Neural progenitor cell (in vitro differentiated cells): ENCODE data around the gene PRRT4. TPM values are rescaled to one million over a fixed set of nuclear protein-coding genes. Genes with fewer than 3 reads are reported as not detected.

Experiments
- DNase-seq: peaks from one replicate; pipeline ENCODE4 v3.0.0-alpha.2; 2016; ENCODE audit warnings: low spot score
- H2AFZ ChIP-seq: fragments of 200-600 bp; sonication (generic); replicated peaks from 2 replicates; pipeline ENCODE4 v1.6.1; 2016; ENCODE audit warnings: antibody characterized with exemption
- H3F3A ChIP-seq: fragments of 200-600 bp; sonication (generic); 2 replicates; pipeline ENCODE4 v1.6.1; 2016; ENCODE audit warnings: antibody characterized with exemption, low read depth
- H3K27ac ChIP-seq: fragments of 200-600 bp; sonication (generic); 2 replicates; pipeline ENCODE4 v1.5.1; 2016; ENCODE audit warnings: mild to moderate bottlenecking
- H3K27me3 ChIP-seq: fragments of 200-600 bp; sonication (generic); 2 replicates; pipeline ENCODE4 v1.6.1; 2016; ENCODE audit warnings: mild to moderate bottlenecking, moderate library complexity
- H3K36me3 ChIP-seq: fragments of 200-600 bp; sonication (generic); 2 replicates; pipeline ENCODE4 v1.5.1; 2016
- H3K4me1 ChIP-seq: fragments of 200-600 bp; sonication (generic); 2 replicates; pipeline ENCODE4 v1.6.1; 2016; ENCODE audit warnings: mixed run types
- H3K4me2 ChIP-seq: fragments of 200-600 bp; sonication (generic); 2 replicates; pipeline ENCODE4 v1.6.1; 2016
- H3K4me3 ChIP-seq: fragments of 200-600 bp; sonication (generic); 2 replicates; pipeline ENCODE4 v1.5.1; 2016
- H3K79me2 ChIP-seq: fragments of 200-600 bp; sonication (generic); 2 replicates; pipeline ENCODE4 v1.6.1; 2016; ENCODE audit warnings: low read depth
- H3K9ac ChIP-seq: fragments of 200-600 bp; sonication (generic); 2 replicates; pipeline ENCODE4 v1.6.1; 2016
- H3K9me3 ChIP-seq: fragments of 200-600 bp; sonication (generic); 2 replicates; pipeline ENCODE4 v1.5.1; 2016; ENCODE audit warnings: low read depth
- H4K20me1 ChIP-seq: fragments of 200-600 bp; sonication (generic); 2 replicates; pipeline ENCODE4 v1.6.1; 2016; ENCODE audit warnings: low read depth
- H3K27ac Mint-ChIP-seq: 3 replicates; pipeline ENCODE4 v1.8.0; 2021; ENCODE audit warnings: mixed read lengths
- H3K27me3 Mint-ChIP-seq: 2 replicates; pipeline ENCODE4 v1.8.0; 2022; ENCODE audit warnings: low read depth, mild to moderate bottlenecking, inconsistent platforms, moderate library complexity, mixed read lengths; ENCODE audit not compliant: insufficient read depth
- H3K36me3 Mint-ChIP-seq: 3 replicates; pipeline ENCODE4 v1.8.0; 2021; ENCODE audit warnings: mixed read lengths
- H3K4me1 Mint-ChIP-seq: 3 replicates; pipeline ENCODE4 v1.8.0; 2021; ENCODE audit warnings: mixed read lengths
- H3K4me3 Mint-ChIP-seq: 3 replicates; pipeline ENCODE4 v1.8.0; 2021; ENCODE audit warnings: mild to moderate bottlenecking, moderate library complexity, mixed read lengths
- H3K9me3 Mint-ChIP-seq: 3 replicates; pipeline ENCODE4 v1.8.0; 2020; ENCODE audit warnings: mixed read lengths
- CTCF ChIP-seq: fragments of 200-600 bp; sonication (generic); IDR thresholded peaks from 2 replicates; pipeline ENCODE4 v1.5.1; 2017; ENCODE audit warnings: antibody characterized with exemption, mild to moderate bottlenecking
- EZH2 ChIP-seq: fragments of 200-600 bp; sonication (generic); IDR thresholded peaks from 2 replicates; pipeline ENCODE4 v1.6.1; 2017; ENCODE audit warnings: antibody characterized with exemption, mild to moderate bottlenecking, moderate library complexity
- EZH2phosphoT487 ChIP-seq: fragments of 200-600 bp; sonication (generic); IDR thresholded peaks from 2 replicates; pipeline ENCODE4 v1.6.1; 2017; ENCODE audit warnings: antibody characterized with exemption
- total RNA-seq: library from RNA; depleted of rRNA; stranded (reverse); fragments of >200 nt; gene quantifications from 2 replicates; pipeline ENCODE4 v1.2.3, GENCODE V29; 2015; ENCODE audit warnings: low replicate concordance

The PRRT4 gene
- total RNA-seq, 1 donor from 2014 or later, result not detected

GRCh38 chr7:128381161-128381821 lies 19.8 kb upstream of the PRRT4 start:
- no peaks in the 10 kb centered on the region for H3K79me2 ChIP-seq
- peaks cover 21% of the 10 kb centered on the region for H3K4me1 ChIP-seq
- H3K4me3 ChIP-seq, result no peak overlapping the region
- no peaks in the 10 kb centered on the region for H3K27me3 ChIP-seq
- no peak overlapping the region for H3K27ac ChIP-seq
- no peaks in the 10 kb centered on the region for H4K20me1 ChIP-seq
- Mint-ChIP-seq H3K4me1 (peaks cover 41% of the 10 kb centered on the region), H3K36me3 (no peaks in the 10 kb centered on the region), H3K4me3 (peak overlapping the region; percentile 24), H3K9me3 (no peaks in the 10 kb centered on the region), H3K27me3 (peaks cover 8% of the 10 kb centered on the region), H3K27ac (peak overlapping the region; percentile 25)
- H3K9ac ChIP-seq, result no peak overlapping the region
- no peaks in the 10 kb centered on the region for H3K9me3 ChIP-seq
- H3K36me3 ChIP-seq, result no peaks in the 10 kb centered on the region
- H3F3A ChIP-seq, result peaks cover 3% of the 10 kb centered on the region
- TF ChIP-seq CTCF (peak; percentile 87), EZH2 (no peak), EZH2phosphoT487 (no peak)
- H2AFZ ChIP-seq, result no peak overlapping the region
- peak; percentile 80 for DNase-seq
- no peak overlapping the region for H3K4me2 ChIP-seq

GRCh38 chr7:128380483-128381106 lies 19.1 kb upstream of the PRRT4 start:
- Mint-ChIP-seq H3K9me3 (no peaks in the 10 kb centered on the region), H3K27ac (no peak overlapping the region), H3K36me3 (no peaks in the 10 kb centered on the region), H3K4me3 (no peak overlapping the region), H3K27me3 (peaks cover 8% of the 10 kb centered on the region), H3K4me1 (peaks cover 37% of the 10 kb centered on the region)
- H3K4me1 ChIP-seq, result peaks cover 21% of the 10 kb centered on the region
- no peak overlapping the region for H3K9ac ChIP-seq
- H3K27ac ChIP-seq, result no peak overlapping the region
- no peaks in the 10 kb centered on the region for H3K9me3 ChIP-seq
- no peaks in the 10 kb centered on the region for H3K36me3 ChIP-seq
- H3K27me3 ChIP-seq, result no peaks in the 10 kb centered on the region
- peak overlapping the region; percentile 31 for H3K4me2 ChIP-seq
- H4K20me1 ChIP-seq, result no peaks in the 10 kb centered on the region
- peaks cover 3% of the 10 kb centered on the region for H3F3A ChIP-seq
- TF ChIP-seq EZH2 (no peak), EZH2phosphoT487 (no peak), CTCF (no peak)
- DNase-seq, result no peak
- H2AFZ ChIP-seq, result no peak overlapping the region
- no peaks in the 10 kb centered on the region for H3K79me2 ChIP-seq
- H3K4me3 ChIP-seq, result no peak overlapping the region

GRCh38 chr7:128379900-128380479 lies 18.5 kb upstream of the PRRT4 start:
- TF ChIP-seq CTCF (no peak), EZH2phosphoT487 (no peak), EZH2 (no peak)
- no peaks in the 10 kb centered on the region for H3K9me3 ChIP-seq
- peaks cover 21% of the 10 kb centered on the region for H3K4me1 ChIP-seq
- H3K4me3 ChIP-seq, result no peak overlapping the region
- H4K20me1 ChIP-seq, result no peaks in the 10 kb centered on the region
- peaks cover 3% of the 10 kb centered on the region for H3F3A ChIP-seq
- peak overlapping the region; percentile 31 for H3K4me2 ChIP-seq
- H3K27me3 Mint-ChIP-seq, result peaks cover 6% of the 10 kb centered on the region
- H2AFZ ChIP-seq, result no peak overlapping the region
- H3K27ac ChIP-seq, result no peak overlapping the region
- no peaks in the 10 kb centered on the region for H3K36me3 Mint-ChIP-seq
- no peak overlapping the region for H3K9ac ChIP-seq
- H3K27me3 ChIP-seq, result no peaks in the 10 kb centered on the region
- H3K36me3 ChIP-seq, result no peaks in the 10 kb centered on the region
- peak overlapping the region; percentile 1 for H3K4me3 Mint-ChIP-seq
- no peak for DNase-seq
- H3K27ac Mint-ChIP-seq, result peak overlapping the region; percentile 35
- H3K79me2 ChIP-seq, result no peaks in the 10 kb centered on the region
- no peaks in the 10 kb centered on the region for H3K9me3 Mint-ChIP-seq
- peaks cover 36% of the 10 kb centered on the region for H3K4me1 Mint-ChIP-seq
